GM19395 (cell line): Measurements from ENCODE around the gene IMPDH1.

Source experiments
- ATAC-seq: cut with Tn5 transposase; IDR thresholded peaks from one replicate; pipeline ENCODE4 v1.9.1; 2021; ENCODE audit warnings: mild to moderate bottlenecking, moderate library complexity; ENCODE audit not compliant: unreplicated experiment

IMPDH1 gene

DNA sequence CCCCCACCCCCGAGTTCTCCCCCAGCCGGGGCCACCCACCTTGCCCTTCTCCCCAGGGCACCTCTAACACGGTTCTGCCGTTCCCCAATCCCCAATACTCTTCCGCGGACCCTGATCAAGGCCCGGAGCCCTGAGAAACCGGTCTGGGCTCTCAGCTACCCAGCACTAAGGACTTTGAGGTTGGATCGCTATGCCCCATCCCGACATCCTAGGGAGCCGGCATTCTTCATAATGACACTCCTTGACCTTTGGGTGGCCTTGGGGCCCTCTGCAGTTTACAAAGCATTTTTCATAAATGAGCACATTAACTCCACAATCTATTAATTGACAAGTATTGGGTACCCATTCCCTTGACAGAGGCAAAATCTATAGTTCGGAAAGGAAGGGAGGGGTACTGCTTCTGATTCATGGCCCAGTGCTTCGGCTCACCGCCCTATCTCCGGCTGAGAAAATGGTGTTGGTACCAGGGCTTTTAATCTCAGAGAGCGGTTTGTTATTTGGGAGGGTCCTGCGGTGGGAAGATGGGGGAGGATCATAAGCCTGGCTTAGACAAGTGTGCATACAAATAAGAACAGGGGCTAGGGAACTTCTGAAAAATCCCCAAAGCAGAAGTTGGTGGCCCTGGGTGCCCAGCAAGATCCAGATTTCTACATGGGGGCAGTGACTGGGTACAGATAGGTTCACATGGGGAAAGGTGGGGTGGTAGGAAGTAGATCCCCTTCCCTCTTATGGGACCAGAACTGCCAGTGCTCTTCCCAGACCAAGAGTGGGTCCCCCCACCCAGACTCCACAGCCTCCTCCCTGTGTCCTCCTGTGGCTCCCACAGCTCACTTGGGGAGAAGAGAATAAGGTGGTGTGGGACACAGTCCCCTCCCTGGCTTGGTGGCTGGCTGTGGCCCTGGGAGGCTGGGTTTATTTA lies 3.2 kb downstream of the IMPDH1 start:
- ATAC-seq = no peak

DNA sequence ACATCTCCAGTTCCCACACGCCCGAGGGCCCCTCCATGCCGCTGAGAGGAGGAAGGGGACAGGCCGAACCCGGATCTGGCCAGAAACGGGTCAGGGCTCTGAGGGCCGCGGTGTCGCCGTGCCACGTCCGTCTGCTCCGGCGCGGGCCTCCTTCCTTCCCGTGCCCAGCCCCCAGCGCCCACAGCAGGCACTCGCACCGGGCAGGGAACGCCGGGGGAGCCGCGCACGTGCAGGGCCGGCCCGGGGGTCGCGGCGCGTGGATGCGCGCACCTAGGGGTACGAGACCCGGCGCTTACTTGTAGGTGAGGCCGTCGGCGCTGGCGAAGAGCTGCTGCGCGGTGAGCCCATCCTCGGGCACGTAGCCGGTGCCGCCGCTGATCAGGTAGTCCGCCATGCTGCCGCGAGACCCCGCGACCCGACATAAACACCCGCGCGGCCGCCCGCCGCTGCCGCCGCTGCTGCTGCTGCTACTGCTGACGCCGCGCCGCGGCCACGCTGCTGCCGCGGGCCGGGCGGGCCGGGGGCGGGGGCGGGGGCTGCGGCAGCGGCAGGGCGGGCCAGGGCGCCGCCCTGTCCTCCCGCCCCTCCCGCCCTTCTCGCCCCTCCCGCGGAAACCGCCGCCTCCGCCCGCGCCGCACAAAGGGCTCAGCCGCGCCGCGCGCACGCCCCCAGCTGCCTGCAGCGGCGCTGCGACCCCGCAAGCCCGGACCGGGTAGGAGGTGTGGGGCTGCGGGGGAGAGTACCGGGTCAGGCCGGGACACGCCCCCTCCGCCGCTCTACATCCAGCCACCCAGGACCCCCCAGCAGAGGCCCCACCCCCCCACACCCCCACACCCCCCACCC lies 4.1 kb downstream of the IMPDH1 start:
- ATAC-seq = no peak

GRCh38 chr7:128404886-128405470 lies 4.8 kb downstream of the IMPDH1 start:
- ATAC-seq = no peak

- no peak for ATAC-seq
These were observed 5.6 kb downstream of the IMPDH1 start for GRCh38 chr7:128404143-128404681.

DNA sequence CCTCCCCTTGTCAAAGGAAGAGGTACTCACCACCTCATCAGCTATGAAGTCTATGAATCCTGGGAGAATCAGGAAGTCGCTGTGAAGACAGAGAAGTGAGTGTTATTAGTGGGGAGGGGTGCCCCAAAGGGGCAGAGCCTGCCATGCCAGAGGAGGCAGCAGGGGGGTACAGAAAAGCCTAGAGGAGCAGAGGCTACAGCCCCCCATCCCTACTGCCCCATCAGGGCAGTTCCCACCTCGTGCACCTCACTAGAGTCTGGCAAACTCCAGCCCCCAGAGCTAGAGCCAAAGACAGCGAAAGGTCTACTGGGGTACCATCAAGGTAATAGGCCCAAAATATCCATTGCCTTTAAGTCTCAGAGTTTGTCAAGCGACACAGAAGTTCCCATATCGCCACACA lies 6.1 kb downstream of the IMPDH1 start:
- no peak for ATAC-seq

- no peak for ATAC-seq
These were observed 7.4 kb downstream of the IMPDH1 start for GRCh38 chr7:128402356-128402755.

DNA sequence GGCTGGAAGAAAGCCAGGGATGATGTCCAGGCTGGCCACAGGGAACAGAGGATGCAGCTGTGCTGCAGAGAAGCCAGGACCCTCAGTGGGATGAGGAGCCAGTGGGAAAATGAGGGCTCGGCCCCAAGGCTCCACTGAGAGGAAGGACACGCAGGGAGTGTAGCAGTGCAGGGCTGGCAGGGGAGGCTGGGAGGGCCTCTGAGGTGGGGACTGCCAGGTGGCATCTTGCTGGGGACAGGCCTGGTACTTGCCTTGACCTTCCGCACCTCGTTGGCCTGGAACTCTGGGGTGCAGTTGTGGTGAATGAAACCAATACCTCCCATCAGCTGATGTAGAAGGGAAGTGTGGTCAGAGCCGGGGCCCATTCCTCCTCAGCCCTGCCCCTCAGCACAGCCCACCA lies 9.2 kb downstream of the IMPDH1 start:
- ATAC-seq = no peak

- ATAC-seq = no peak
These were observed 9.8 kb downstream of the IMPDH1 start for GRCh38 chr7:128399991-128400390.

- ATAC-seq = peak; percentile 46
These were observed 11.0 kb downstream of the IMPDH1 start for GRCh38 chr7:128398841-128399135.

DNA sequence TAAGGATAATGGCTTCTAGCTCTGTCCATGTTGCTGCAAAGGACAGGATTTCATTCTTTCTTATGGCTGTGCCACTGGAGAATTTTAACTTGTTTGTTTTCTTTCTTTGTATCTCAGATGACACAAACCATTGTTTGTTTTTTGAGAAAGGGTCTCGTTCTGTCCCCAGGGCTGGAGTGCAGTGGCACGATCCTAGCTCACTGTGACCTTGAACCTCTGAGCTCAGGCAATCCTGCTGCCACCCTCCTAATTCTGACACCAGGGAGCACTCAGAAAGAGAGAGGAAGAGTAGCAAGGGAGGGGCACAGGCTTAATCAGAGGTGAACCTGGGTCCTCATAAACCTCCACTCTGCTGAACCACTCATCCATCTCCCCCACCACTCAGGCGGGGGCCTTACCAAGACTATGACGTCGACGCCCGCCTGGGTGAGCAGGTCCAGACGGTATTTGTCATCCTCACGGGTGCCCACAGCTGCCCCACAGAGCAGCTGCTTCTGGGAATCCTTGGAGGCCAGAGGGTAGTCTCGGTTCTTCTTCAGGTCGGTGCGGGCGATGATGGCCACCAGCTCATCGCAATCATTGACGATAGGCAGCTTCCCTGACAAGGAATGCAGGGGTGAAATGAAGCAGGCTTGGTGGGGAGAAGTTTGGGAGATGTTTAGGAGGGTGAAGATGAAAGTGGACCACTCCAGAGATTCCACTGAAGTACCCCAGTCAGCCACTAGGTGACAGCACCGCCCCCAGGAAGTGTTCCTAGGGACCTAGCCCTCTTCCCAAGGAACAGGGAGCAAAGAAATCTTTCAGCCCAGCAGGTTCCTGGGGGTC lies 11.6 kb downstream of the IMPDH1 start:
- ATAC-seq = peak; percentile 68

- no peak for ATAC-seq
These were observed 13.4 kb downstream of the IMPDH1 start for GRCh38 chr7:128396357-128396756.

DNA sequence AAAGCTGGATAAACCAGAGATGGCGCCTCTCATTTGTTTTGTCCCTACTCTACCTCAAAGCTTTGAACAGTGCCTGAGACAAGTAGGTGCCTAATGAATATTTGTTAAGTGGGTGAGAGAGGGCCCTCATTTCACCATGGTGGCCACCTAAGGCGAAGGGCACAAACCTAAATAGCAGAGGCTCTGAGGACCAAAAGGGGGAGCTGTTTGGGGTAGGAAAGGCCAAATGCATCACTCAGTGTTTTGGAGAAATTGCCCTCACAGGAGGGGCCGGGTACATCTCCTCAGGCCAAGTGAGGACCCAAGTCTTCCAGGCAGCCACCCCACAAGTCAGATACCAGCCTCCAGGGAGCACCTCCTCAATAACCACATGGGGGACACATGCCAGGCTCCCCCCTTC lies 14.0 kb downstream of the IMPDH1 start:
- ATAC-seq = no peak

DNA sequence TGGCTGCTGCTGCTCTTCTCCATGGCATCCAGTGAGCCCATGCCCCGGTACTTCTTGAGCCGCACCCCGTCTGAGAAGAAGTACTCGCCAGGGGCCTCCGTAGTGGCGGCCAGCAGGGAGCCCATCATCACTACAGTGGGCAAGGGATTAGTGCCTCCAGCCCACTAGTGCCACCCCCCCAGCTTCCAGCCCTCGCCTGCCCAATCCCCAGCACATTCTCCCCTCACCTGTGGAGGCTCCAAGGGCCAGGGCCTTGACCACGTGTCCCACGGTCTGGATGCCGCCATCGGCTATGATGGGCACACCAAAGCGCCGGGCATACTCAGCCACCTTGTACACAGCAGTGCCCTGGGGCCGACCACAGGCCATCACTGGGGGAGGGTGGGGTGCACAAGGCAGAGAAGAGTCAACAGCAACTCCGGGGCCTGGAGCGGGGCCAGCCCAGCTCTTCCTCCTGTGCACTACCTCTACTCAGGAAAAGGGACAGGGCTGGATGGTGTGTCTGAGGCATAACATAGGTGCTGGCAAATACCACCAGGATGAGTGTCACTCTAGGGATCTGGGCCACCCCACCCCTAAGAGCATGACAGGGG lies 14.8 kb downstream of the IMPDH1 start:
- no peak for ATAC-seq

- no peak for ATAC-seq
These were observed 16.1 kb downstream of the IMPDH1 start for GRCh38 chr7:128393526-128394330.

DNA sequence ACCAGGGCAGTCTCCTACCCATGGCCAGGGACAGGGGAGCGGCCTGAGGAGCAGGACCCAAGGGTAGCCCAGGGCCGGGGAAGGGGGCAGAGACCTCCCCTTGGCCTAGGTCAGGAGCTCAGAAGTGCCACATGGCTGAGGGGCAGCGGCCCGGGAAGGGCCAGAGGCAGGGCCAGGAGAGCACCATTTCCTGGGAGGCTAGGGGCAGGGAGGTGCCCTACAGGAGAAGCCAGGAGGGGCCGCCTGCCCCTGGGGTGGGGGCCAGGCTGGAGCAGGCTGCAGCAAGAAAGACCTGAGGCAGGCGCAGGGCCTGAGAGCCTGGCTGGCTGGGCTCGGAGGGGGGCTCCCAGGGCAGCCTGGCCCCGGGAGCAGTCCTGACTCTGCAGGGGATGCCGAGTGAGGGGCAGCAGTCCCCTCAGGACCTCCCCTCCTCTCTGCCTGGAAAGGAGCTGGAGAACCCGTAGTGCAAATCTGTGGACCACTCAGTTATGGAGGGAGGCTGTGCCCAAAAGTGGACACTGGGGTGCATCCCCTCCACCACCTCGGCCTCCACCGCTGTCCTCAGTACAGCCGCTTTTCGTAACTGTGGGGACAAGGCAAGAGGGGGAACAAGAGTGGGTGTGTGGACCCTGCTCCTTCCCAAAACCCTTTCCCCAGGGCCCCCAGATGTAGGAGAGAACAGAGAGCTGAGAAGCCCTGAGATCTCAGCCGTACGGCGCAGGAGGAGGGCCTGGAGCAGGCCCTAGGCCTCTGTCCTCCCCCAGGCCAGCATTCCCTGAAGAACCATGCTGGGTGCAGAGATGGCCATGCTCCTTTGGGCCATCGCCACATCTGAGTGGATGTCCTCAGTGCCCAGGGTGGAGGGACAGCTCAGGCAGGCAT lies 17.1 kb downstream of the IMPDH1 start:
- no peak for ATAC-seq

DNA sequence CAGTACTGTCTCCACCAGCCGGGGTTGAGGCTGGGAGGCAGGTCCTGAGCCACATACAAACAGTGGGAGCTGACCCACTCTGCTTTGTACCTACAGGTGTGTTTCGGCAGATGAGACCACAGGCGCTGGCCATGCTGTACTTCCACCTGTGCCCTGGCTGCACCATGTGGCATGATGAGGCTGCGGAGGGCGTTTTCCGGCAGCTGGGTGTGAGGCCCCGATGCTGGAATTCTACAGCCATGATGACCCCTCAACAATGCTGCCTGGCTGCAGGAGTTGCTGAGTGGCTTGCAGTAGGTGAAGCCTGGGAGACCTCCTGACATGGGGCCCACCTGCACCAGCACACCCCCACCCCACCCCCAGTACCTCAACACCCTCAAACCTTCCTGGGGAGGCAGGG lies 18.0 kb downstream of the IMPDH1 start:
- no peak for ATAC-seq

GRCh38 chr7:128390871-128391565 lies 18.8 kb downstream of the IMPDH1 start:
- no peak for ATAC-seq
